HG02840 (cell line): ENCODE measurements around the gene INPP5K.
A peak's percentile ranks its signal among the peaks of the same experiment; 100 is the strongest.
"Not testable (repeated sequence)": the region's sequence is repeated elsewhere in the genome, so short reads cannot be mapped to it uniquely, and the experiment has no call there.

Source experiments
- ATAC-seq: cut with Tn5 transposase; IDR thresholded peaks from one replicate; pipeline ENCODE4 v1.9.1; 2021; ENCODE audit warnings: mild to moderate bottlenecking, moderate library complexity, moderate number of reproducible peaks; ENCODE audit not compliant: unreplicated experiment, low FRiP score

Gene INPP5K

DNA sequence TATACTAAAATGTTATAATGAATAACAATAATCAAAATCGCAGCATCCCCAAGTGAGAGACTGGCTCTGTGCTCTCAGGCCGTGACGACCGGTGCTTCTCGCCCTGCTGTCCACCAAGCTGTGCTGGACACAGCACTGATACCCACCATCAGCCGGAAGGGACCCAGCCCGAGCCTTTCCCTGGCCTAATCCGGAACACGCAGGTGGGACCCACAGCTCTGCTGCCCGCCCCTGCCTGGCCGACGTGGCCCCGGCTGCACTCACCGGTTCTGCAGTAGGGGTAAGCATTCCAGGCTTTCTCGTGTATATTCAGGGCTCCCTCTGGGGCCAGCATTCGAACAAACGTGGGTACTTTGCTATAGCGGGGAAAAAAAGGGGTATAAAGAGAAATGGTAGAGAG is 31.6 kb upstream of the INPP5K start:
- no peak for ATAC-seq

DNA sequence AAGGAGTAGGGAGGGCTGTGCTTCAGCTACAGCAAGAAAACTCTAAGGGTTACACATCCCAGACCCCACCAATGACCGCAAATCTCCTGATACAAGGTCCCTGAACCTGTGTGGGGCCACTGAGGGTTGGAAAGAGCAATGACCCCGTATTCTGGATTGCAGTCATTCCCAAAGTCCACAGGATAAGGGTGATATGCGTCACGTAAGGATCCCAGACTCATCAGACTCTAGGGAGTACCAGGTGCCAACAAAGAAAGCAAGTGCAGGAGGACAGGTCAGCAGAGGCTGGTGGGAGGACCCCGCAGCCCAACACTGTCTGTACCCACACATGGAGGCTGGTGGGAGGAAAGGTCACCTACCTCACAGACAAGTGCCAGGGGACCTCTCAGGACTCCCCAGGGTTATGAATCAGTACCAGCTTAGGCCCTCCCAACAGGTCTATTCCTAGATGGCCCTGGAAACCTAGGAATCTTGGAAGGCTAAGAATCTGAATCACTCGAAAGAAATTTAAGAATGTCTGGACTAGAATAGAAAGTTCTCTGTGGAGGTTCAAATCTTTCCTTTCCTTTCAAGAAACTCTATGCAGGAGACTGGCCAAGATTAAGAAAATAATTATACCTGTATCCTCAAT is 30.0 kb upstream of the INPP5K start:
- no peak for ATAC-seq

DNA sequence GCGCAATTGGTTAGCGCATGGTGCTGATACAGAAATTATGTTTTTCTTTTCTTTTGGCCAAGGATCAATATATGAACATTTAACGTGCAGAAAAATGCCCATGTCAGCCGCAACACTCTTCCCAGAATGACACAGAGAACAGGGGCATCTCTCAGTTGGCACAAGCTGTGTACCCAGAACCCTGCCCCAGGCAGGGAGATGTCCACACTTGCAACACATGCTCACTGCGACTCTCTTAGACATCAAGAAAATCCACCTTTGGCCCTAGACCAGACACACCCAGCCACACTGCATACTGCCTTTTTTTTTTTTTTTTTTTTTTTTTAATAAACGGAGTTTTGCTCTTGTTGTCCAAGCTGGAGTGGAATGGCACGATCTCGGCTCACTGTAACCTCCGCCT is 29.2 kb upstream of the INPP5K start:
- no peak for ATAC-seq

DNA sequence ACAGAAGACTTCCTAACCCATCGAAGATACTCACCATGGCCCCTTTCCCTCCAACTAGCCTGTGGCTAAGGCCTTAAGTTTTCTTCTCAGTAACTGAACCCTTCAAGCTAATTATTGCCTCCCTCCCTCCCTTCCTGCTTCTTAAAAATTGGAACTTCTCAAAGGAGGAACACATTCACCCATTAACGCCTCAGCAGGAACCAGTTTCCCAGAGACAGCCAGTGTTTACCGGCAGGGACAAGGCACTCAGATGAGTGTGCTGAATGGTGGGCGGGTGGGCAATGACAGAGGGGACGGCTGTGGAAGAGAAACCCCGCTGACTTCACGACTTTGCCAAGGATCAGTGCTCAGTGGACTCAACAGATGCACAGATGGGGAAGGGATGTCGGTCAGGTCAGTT is 25.9 kb upstream of the INPP5K start:
- no peak for ATAC-seq

DNA sequence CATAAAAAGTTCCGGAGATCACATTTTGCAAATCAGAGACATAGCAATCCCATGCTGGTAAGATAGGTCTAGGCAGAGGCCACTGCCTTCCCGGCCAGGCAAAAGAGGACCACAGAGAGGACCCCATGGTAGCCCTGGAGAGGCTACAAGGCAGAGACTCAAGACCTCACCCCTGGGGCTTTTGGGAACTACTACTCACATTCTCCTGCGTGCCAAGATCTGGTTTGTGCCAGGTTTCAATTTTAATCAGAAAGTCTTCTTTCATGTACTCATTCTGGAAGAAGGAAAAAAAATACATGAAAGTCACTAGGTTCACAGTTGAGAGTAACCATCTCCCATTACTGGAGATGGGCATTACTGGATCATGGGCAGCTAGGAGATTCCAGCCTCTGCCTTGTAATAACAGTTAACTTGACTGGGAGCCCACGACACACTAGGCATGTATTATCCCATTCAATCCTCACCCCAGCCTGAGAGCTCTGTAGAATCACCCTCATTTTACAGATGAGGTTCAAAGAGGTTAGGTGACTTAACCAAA is 25.0 kb upstream of the INPP5K start:
- no peak for ATAC-seq

DNA sequence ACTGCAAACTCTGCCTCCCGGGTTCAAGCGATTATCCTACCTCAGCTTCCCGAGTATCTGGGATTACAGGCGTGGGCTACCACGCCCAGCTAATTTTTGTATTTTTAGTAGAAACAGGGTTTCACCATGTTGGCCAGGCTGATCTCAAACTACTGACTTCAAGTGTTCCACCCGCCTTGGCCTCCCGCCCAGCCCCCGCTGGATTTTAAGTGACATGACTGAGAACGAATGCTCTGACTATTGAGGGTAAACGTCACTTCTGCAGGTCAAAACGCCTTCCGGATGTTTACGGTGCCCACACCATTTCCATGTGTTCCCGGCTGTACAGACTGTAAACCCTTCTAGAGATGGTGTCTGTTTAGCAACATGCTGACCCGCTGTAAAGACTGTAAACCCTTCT is 23.4 kb upstream of the INPP5K start:
- no peak for ATAC-seq

DNA sequence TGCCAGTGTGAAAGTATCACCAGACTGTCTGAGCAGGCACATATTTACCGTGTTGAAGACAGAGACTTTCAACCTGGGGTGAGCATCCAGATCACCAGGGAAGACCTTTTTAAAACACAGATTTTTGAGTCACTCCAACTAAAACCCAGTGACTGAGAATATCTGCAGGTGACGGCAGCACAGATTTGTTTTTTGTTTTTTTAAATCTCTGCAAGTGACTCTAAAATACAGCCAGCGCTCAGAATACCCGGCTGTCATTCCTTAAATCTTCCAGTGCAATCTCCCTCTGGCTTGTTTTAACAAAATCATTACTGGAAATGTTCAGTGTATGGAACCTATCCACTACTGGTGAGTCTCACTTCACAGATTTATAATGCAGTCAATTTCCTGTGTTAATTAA is 19.3 kb upstream of the INPP5K start:
- no peak for ATAC-seq

DNA sequence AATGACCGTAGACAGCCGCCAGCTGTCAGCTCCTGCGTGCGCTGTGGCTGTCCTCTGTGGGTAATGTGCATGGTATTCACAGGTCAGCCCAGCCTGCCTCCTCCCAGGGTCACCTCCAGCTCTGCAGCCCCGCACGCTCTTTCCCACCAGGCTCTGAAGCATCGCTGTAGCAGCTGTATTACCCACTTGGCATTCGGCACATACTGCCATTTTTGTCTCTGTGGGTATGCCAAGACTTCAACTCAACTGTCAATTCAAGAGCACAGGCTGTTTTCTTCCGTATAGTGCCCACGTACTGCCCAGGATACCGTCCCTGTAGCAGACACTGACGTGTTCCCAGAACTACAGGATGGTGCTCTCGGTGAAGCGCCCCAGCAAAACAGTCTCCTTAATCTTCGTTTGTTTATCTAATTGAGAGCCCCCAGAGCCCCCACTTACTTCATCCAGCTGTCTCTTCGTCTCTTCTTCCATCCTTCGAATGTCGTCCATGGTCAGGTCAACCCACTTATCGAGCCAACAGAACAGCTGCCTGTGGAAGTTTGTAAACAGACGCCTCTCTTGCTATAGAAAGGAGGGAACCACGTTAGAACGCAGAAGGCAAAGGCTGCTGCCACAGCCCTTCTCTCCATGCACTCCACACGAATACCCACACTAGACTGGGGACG is 17.4 kb upstream of the INPP5K start:
- ATAC-seq = no peak

DNA sequence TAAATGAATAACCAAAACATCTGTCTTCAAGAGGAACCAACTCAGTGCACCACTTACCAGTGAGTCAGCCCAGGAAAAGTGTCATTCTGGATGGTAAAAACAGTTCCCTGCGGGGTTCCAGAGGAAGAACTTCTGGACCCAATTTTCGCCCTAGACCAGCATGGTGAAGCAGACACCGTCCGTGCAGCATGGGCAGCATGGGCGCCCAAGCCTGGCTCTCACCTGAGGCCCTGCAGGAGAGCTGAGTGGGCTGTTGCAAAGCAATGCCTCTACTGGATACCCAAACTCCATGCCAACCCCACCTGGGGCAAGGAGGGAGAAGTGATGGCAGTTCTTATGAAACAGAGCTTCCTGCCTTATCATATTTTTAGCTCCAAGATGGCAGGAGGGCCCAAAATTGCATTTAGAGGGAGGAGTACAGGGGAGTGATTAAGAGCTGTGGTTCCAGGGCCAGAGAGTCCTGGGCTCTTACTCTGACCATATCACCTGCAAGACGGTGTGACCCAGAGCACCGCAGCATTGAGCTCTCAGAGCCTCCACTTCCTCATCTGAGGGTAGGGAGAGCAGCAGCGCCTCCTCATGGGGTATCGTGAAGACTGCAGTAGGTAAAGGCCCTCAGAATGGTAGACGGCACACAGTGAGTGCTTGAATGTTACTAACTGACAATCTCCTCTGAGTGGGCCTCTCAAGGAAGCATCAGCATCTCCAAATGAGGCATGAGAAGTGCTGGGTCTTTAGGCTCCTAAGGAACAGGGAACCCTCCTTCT is 16.6 kb upstream of the INPP5K start:
- no peak for ATAC-seq

DNA sequence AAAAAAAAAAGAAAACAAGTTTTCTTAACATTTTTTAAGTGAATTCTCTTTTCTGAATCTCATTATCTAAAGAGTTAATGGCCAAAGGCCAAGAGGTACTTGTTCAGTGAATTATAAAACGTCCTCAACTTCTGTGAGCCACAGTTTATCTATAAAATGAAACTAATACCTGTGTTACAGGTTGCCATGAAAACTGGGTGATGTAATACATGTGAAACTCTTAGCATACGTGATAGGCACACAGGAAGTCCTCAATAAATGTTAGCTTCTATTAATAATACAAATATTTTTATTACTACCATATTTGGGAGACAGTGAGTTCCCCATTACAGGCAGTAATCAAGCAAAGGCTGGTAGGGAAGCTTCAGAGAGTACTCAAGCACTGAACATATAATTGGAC is 13.5 kb upstream of the INPP5K start:
- no peak for ATAC-seq

DNA sequence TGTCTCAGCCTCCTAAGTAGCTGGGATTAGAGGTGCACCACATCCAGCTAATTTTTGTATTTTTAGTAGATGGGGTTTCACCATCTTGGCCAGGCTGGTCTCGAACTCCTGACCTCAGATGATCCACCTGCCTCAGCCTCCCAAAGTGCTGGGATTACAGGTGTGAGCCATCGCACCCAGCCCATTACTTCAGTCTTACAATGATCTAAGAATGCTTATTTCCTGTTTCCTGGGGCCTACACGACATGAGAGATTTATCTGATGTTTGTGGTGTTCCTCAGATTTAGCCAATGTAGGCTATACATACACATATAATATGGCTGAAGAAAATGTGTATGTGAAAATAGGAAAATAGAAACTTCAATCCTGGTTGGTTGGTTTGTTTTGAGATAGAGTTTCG is 10.5 kb upstream of the INPP5K start:
- ATAC-seq = not testable (repeated sequence)

DNA sequence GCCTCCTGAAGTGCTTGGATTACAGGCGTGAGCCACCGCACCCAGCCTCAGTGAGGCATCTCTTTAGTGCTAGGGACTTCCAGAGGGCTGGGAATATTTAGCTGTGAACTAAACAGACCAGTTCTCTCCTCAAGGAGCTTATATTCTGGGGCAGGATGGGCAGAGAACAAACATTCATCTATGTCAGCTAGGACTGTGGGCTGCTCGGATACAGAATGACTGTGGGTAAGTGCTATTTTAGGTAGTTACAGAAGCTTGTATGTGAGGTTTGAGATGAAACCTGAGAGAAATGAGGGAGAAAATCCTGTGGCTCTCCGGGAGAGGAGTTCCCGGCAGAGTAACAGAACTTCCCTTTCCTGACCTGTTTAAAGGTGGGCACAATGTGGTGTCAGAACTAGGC is 6.2 kb upstream of the INPP5K start:
- no peak for ATAC-seq

DNA sequence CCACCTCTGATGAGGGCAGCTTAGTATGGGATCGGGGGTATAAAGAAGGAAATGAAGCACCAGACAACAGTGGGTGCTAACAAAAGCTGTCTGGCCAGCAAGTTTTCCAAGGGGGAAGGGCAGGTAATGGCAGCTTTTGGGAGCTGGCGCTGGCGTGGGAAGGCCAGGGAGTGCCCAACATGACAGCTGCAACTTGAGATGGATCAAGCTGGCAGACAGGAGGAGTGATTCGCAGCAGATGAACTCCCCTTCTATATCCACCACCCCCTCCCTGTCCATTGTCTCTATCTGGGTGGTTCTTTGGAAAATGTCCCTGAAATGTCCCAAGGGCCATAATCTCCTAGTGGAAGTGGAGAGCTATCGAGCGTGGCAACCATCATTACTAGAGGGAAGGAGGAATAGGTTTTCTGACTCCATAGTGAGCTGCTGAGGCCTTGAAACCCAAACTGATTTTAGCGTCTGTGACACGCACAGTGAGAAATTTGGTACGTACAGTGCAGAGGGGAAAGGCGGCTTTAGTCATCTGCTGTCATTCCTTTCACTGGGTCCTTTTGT is 4.8 kb upstream of the INPP5K start:
- no peak for ATAC-seq

DNA sequence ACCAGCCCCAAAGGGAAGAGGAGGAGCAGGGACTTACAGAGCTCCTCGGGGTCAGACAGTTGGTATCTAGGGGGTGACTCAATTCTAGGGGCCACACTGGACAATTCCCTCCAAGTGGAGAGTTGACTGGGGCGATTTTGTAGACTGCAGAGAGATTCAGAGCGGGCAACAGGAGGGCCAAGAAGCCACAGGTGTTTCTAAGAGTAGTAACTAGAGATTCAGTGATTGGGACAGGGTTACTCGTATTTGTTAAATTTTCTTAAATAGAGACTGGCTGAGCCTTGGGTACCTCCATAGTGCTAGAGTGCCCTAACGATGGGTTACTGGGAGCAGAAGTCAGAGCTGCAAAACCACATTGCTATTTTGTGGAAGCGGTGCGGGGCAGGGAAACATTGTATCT is 3.3 kb upstream of the INPP5K start:
- no peak for ATAC-seq

DNA sequence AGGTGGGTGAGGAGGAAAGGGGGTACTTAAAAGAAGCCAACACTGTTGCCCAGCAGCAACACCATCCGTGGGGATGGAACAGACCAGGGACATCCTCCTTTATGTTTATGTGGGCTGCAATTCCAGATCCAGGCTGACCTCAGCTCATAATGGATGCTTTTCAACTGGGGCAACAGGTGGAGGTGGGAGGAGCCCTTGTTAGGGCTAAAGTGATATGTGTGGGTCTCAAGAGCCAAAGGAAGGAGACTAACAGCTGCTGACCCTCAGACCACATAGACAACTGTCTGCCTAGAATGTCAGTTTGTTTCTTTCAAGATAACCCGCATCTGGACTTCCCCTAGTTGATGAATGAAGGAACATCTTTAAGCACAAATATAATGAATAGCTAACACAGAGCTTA is 2.0 kb upstream of the INPP5K start:
- no peak for ATAC-seq

DNA sequence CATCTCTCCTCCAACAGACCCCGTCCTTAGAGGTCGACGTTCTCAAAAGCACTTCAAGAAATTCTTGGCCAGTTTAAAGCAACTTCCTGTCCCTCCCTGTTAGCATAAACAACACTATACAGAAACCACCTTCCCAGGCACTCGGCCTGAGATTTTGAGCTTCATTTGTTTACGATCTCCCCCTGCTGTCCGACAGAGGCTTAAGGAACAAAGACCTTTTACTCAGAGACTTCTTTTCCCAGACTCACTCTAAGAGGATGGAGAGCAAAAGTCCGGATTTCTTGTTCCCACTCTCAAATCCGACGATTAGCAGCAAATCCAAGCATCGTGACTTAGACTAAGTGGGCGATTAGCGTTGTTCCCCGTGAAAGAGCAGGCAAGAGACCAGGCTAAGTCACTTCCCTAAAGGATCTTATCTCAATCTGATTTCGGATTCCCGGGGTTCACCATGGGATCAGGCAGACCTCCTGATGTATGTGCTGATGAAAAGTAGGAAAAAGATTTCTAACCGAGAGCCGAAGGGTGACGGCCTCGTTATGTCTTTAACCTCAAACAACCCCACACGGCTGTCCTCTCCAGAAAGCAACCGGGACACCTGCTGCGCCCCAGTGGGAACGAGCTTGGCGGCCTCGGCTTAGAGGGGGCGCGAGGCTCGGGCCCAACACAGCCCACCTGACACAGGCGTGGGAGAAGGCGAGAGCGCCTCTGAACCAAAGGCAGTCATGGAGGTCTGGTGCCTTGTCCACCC is 598 bp downstream of the INPP5K start:
- ATAC-seq = peak; percentile 2

DNA sequence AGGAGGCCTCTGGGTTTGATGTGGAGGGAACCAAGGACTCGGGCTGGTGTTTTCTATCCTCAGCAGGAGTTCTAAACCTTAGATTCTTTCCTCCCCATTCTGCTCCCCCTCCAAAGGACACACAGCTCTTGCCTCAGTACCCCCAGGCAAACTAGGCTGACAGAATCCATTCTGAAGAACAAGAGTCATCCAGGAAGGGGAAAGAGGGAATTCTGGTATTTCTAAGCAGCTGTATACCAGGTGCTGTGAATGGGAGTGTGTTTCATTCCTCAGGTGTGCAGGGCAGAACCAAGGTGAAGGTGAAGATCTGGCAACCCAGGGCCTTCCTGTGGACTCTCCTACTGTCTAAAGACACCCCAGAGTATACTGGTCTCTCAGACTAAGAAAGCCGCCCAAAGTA is 4.1 kb downstream of the INPP5K start:
- ATAC-seq = no peak

DNA sequence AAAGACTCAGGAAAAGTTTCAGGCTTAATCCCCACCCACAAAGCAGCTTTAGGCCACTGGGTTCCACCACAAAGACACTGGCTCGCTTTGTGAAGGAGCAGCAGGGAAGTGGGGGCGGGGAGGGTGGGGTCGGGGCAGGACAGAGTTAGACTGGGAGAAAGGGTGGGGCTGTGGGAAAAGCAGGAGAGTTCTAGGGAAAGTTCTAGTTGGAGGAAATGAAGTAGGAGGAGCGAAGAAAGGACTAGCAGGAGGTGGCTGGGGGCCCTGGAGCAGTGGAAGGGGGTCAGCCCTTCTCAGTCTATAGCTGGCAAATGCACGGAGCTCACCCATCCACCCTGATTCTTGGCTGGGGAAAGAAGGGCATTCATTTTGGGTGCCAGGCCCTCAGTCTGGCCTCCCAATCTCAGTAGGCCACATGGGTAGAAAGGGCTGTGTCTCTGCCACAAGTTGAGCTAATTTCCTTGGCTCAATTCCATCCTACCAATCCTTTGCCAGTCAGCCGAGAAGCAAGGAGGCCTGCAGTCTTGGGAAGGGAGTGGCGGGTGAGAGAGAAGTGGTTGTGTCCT is 4.6 kb downstream of the INPP5K start:
- no peak for ATAC-seq

DNA sequence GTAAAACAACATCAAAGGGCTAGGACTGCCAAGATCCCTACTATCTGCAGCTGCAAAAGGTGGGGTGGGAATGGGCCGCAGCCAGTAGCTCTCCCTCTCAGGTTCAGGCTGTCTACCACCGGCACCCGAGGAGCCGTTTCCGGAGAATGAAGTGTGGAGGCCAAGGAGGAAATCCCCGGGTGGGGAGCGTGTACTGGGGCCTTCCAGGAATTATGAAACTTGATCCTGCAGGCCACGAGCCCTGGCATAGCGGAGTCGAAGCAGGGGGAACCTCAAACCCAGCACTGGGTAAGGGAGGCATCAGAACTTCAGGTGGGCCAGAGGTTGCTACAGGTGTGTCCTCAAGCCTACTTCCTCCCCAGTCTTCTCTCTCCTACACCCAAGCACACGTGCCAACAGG is 5.1 kb downstream of the INPP5K start:
- ATAC-seq = no peak

DNA sequence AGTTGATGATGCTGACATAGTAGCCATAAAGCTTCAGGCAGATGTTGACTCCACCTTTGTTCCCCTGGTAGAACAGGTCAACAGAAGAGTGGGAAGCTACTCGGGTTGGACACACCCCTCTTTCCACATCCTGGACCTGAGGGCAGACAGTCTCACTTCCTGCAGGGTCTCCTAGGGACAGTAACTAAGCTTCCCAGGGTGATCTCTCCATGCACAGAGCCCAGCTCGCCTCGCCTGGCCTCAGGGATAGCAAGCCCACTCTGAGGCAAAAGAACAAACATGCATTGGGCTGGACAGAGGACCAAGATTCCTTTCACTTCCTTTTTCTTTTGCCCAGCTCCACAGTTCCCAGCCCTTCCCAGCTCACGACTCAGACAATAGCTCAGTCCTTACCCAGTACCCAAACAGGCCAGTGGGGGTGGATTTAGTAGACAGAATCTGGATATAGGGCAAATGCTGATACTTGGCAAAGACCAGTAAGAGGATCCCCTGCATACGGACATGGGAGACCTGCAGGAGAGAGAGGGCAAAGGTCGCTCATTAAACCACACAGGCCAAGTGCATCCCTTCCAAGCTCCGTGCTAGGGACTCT is 7.0 kb downstream of the INPP5K start:
- ATAC-seq = no peak
